Activated CD8-positive, alpha-beta T cell treated with anti-CD3 and anti-CD28 coated beads, Interleukin-2, amount 10 ng/mL, durations not matched to agents 7 days and 5 days (primary cell): Measurements from ENCODE around the gene ZSWIM6. TPM values are rescaled to one million over a fixed set of nuclear protein-coding genes. Genes with fewer than 3 reads are reported as not detected.

Source experiments
- ATAC-seq: fragments of 150-1000 bp; cut with Tn5 transposase; one replicate; pipeline ENCODE4 v1.10.0; 2021; ENCODE audit warnings: moderate library complexity
- CTCF ChIA-PET: fragments of 350-600 bp; sonication (Branson Sonifier 250); formaldehyde crosslinking; loops from one replicate; lab custom pipeline; 2021; ENCODE audit warnings: antibody characterized with exemption; lab: Charles Lee
- POLR2A ChIA-PET: fragments of 350-600 bp; sonication (Branson Sonifier 250); formaldehyde crosslinking; loops from one replicate; lab custom pipeline; 2021; ENCODE audit warnings: antibody characterized with exemption; lab: Charles Lee
- DNase-seq: peaks from one replicate; pipeline ENCODE4 v3.0.0-alpha.2; 2020
- H3K27ac Mint-ChIP-seq: one replicate; pipeline ENCODE4 v1.8.0; 2021; ENCODE audit warnings: mild to moderate bottlenecking, mixed read lengths
- H3K27me3 Mint-ChIP-seq: one replicate; pipeline ENCODE4 v1.8.0; 2021; ENCODE audit warnings: low read depth, mixed read lengths
- H3K36me3 Mint-ChIP-seq: one replicate; pipeline ENCODE4 v1.8.0; 2021; ENCODE audit warnings: low read depth, mixed read lengths
- H3K4me1 Mint-ChIP-seq: one replicate; pipeline ENCODE4 v1.8.0; 2021; ENCODE audit warnings: low read depth, mixed read lengths
- H3K4me3 Mint-ChIP-seq: one replicate; pipeline ENCODE4 v1.8.0; 2021; ENCODE audit warnings: mild to moderate bottlenecking, mixed read lengths
- H3K9me3 Mint-ChIP-seq: one replicate; pipeline ENCODE4 v1.8.0; 2022; ENCODE audit warnings: mixed read lengths; ENCODE audit not compliant: insufficient read depth
- total RNA-seq, 2 experiments: library from RNA; stranded (reverse); gene quantifications; one replicate each; pipeline ENCODE4 v1.2.3, GENCODE V29; 2021

Gene ZSWIM6
- total RNA-seq, 2 experiments from 2014 or later = 2.5 to 2.6 TPM

DNA sequence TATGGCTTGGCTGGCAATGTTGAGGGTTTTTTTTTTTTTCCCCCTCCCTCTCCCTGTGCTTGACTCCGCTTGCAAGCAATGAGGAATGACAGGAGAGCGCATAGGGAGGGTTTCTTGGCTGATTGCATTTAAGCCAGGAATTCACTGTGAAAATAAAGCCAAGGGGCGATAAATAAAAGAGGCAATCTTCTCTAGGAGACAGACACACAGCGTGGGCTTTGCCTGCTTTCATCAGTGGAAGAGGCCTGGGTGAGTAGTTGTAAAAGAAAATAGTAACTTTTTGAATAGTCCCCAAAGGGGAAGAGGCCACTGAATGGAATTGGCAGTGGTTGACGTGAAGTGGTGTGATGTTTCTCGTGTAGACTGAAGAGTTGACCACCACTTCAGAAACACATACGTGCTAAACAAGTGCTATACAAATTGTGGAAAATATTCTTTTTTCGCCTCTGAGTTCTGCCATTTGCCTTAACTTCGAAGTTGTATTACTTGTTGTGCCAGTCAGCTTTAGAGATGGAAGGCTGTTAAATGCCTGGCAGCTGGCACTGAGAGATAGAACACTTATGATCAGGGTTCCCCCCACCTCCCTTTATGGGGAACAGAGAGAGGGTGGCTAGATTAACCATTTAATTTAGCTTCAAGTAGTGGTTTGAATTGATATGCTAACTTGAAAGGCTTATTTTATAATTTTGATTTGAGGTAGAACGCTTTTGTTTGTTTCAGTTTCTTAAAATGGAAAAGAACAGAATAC lies 3.0 kb downstream of the ZSWIM6 start:
- ChIA-PET POLR2A (no interaction called here), CTCF (interaction anchor here (0.7 kb wide), 1 partner anchor 9 kb away, joined by 3 read pairs; no protein-coding TSS in a partner anchor)
- Mint-ChIP-seq H3K4me1 (peaks cover 15% of the 10 kb centered on the region), H3K36me3 (peaks cover 11% of the 10 kb centered on the region), H3K9me3 (no peaks in the 10 kb centered on the region), H3K27ac (no peak overlapping the region), H3K4me3 (peak overlapping the region; percentile 76), H3K27me3 (peaks cover 21% of the 10 kb centered on the region)
- ATAC-seq (no peak), DNase-seq (no peak)

GRCh38 chr5:61339764-61340163 lies 7.7 kb downstream of the ZSWIM6 start:
- Mint-ChIP-seq H3K27ac (no peak overlapping the region), H3K9me3 (no peaks in the 10 kb centered on the region), H3K27me3 (peaks cover 8% of the 10 kb centered on the region), H3K4me1 (peaks cover 1% of the 10 kb centered on the region), H3K36me3 (peaks cover 5% of the 10 kb centered on the region), H3K4me3 (no peak overlapping the region)
- DNase-seq = no peak
- ChIA-PET CTCF (interaction anchor here (0.8 kb wide), 1 partner anchor 319 kb away, joined by 4 read pairs; no protein-coding TSS in a partner anchor), POLR2A (interaction anchor here (1.0 kb wide), 1 partner anchor 8 kb away, joined by 3 read pairs; the partner anchor contains the start of gene ZSWIM6)
- no peak for ATAC-seq

GRCh38 chr5:61340775-61341361 lies 8.8 kb downstream of the ZSWIM6 start:
- CTCF ChIA-PET = no interaction called here

GRCh38 chr5:61342071-61342501 lies 10.0 kb downstream of the ZSWIM6 start:
- Mint-ChIP-seq H3K36me3 (no peaks in the 10 kb centered on the region), H3K4me1 (no peaks in the 10 kb centered on the region), H3K4me3 (no peak overlapping the region), H3K27ac (no peak overlapping the region), H3K27me3 (no peaks in the 10 kb centered on the region), H3K9me3 (no peaks in the 10 kb centered on the region)
- CTCF ChIA-PET = no interaction called here
- DNase-seq = no peak
- no peak for ATAC-seq
- POLR2A ChIA-PET = no interaction called here

More at GRCh38 chr5:61340775-61341361, 8.8 kb downstream of the ZSWIM6 start:
- ATAC-seq (no peak), DNase-seq (no peak)
- no peaks in the 10 kb centered on the region for H3K4me1 Mint-ChIP-seq
- H3K27me3 Mint-ChIP-seq = peaks cover 3% of the 10 kb centered on the region
- no peaks in the 10 kb centered on the region for H3K9me3 Mint-ChIP-seq
- no peak overlapping the region for H3K4me3 Mint-ChIP-seq
- H3K27ac Mint-ChIP-seq = no peak overlapping the region
- H3K36me3 Mint-ChIP-seq = peaks cover 4% of the 10 kb centered on the region
- POLR2A ChIA-PET = no interaction called here

DNA sequence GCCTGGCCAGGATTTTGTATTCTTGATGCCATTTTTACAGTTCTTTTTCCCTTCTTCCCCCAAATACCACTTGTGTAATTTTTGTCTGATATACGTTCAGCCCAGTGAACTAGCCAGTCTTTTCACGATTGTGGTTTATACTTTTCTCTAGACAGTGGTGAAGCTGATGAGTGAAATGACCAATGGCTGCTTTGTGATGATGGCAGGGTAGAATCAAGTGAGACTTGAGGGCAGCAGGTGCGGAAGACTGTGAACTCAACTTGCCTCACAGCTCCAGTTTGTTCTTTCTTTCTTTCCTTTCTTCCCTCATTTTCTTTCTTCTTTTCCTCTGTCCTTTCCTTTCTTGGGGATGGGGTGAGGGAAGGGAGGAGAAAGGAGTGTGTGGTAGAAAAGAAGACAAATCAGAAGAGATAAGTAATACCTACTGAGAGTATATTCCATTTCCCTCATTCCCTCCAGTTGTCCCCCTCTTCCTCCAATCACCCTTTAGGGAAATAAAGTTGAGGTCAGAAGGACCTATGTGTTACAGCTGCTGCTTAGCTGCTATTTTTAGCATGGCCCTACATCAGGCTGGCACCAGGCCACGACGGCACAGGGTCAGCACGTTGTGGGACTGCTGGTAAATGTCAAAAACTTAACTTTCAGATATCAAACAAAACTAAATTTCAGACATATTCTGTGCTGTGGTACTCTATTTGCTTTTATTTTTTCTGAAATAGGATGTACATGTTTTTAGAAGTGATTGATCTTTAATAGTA lies 12.3 kb downstream of the ZSWIM6 start:
- Mint-ChIP-seq H3K36me3 (no peaks in the 10 kb centered on the region), H3K9me3 (no peaks in the 10 kb centered on the region), H3K27me3 (no peaks in the 10 kb centered on the region), H3K4me1 (no peaks in the 10 kb centered on the region), H3K27ac (no peak overlapping the region), H3K4me3 (no peak overlapping the region)
- no peak for ATAC-seq
- ChIA-PET POLR2A (no interaction called here), CTCF (interaction anchor here (0.6 to 2.0 kb wide), 2 partner anchors 9 to 13 kb away, joined by 3 to 4 read pairs; no protein-coding TSS in a partner anchor)
- no peak for DNase-seq

- Mint-ChIP-seq H3K4me1 (no peaks in the 10 kb centered on the region), H3K9me3 (no peaks in the 10 kb centered on the region), H3K36me3 (no peaks in the 10 kb centered on the region), H3K27me3 (no peaks in the 10 kb centered on the region), H3K4me3 (no peak overlapping the region), H3K27ac (no peak overlapping the region)
- ATAC-seq = no peak
- DNase-seq = no peak
- CTCF ChIA-PET = interaction anchor here (1.1 kb wide), 1 partner anchor 61 kb away, joined by 3 read pairs; no protein-coding TSS in a partner anchor
- POLR2A ChIA-PET = interaction anchor here (1.1 kb wide), 1 partner anchor 15 kb away, joined by 3 read pairs; no protein-coding TSS in a partner anchor
These were observed 14.5 kb downstream of the ZSWIM6 start for GRCh38 chr5:61346511-61346910.

GRCh38 chr5:61347080-61347479 lies 15.0 kb downstream of the ZSWIM6 start:
- H3K27ac Mint-ChIP-seq = no peak overlapping the region
- H3K4me3 Mint-ChIP-seq = no peak overlapping the region
- no peaks in the 10 kb centered on the region for H3K9me3 Mint-ChIP-seq
- CTCF ChIA-PET = interaction anchor here (1.1 kb wide), 1 partner anchor 60 kb away, joined by 3 read pairs; no protein-coding TSS in a partner anchor
- POLR2A ChIA-PET = interaction anchor here (1.1 kb wide), 1 partner anchor 15 kb away, joined by 3 read pairs; no protein-coding TSS in a partner anchor
- no peak for ATAC-seq
- DNase-seq = no peak
- no peaks in the 10 kb centered on the region for H3K27me3 Mint-ChIP-seq
- no peaks in the 10 kb centered on the region for H3K36me3 Mint-ChIP-seq
- no peaks in the 10 kb centered on the region for H3K4me1 Mint-ChIP-seq

- ChIA-PET POLR2A (no interaction called here), CTCF (interaction anchor here (1.2 kb wide), 1 partner anchor 9 kb away, joined by 4 read pairs; no protein-coding TSS in a partner anchor)
- ATAC-seq (no peak), DNase-seq (no peak)
- Mint-ChIP-seq H3K4me3 (no peak overlapping the region), H3K4me1 (no peaks in the 10 kb centered on the region), H3K27me3 (no peaks in the 10 kb centered on the region), H3K36me3 (no peaks in the 10 kb centered on the region), H3K9me3 (no peaks in the 10 kb centered on the region), H3K27ac (no peak overlapping the region)
These were observed 16.4 kb downstream of the ZSWIM6 start for GRCh38 chr5:61348447-61348846.

DNA sequence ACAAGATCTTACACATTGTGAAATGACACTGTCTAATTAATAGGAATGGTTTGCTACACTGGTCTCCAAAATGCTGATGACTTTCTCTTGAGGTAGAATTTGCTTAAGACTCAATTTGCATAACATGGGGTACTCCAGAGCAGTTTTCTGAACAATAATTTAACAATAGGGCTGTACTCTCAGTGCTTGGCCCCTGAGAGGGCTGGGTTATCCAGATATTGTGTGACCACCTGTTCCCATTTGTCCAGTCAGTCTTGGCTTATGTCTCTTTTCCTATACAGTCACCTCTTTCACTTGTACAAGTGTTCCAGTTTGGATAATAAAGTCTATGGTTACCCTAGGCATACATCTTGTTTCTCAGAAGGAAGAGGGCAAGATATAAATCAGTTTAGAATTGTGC lies 17.9 kb downstream of the ZSWIM6 start:
- no peaks in the 10 kb centered on the region for H3K4me1 Mint-ChIP-seq
- no peaks in the 10 kb centered on the region for H3K9me3 Mint-ChIP-seq
- POLR2A ChIA-PET = no interaction called here
- ATAC-seq (no peak), DNase-seq (no peak)
- CTCF ChIA-PET = no interaction called here
- no peaks in the 10 kb centered on the region for H3K27me3 Mint-ChIP-seq
- no peaks in the 10 kb centered on the region for H3K36me3 Mint-ChIP-seq
- H3K27ac Mint-ChIP-seq = no peak overlapping the region
- no peak overlapping the region for H3K4me3 Mint-ChIP-seq

GRCh38 chr5:61350535-61350934 lies 18.5 kb downstream of the ZSWIM6 start:
- Mint-ChIP-seq H3K27me3 (no peaks in the 10 kb centered on the region), H3K9me3 (no peaks in the 10 kb centered on the region), H3K36me3 (no peaks in the 10 kb centered on the region), H3K27ac (no peak overlapping the region), H3K4me1 (no peaks in the 10 kb centered on the region), H3K4me3 (no peak overlapping the region)
- POLR2A ChIA-PET = no interaction called here
- ATAC-seq (no peak), DNase-seq (no peak)
- CTCF ChIA-PET = no interaction called here

DNA sequence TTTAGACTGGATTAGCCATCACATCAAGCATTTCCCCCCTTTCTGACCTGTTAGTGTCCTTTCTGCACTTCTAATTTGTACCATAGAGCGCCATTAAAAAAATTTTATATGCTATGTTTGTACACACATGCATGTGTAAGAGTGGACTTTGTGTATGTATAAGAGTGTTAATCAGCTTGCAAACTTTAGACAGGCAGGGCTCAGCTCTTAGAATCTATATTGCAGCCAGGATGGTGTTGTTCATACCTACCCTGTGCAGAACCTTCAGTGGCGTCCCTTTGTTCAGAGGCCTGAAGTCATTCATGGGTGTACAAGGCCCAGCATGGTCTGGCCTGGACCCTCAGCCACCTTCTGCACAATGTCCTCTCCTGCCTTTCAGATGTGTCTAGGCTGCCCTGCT lies 19.7 kb downstream of the ZSWIM6 start:
- H3K27ac Mint-ChIP-seq = no peak overlapping the region
- POLR2A ChIA-PET = no interaction called here
- no peak for DNase-seq
- peaks cover under 1% of the 10 kb centered on the region for H3K36me3 Mint-ChIP-seq
- no peaks in the 10 kb centered on the region for H3K9me3 Mint-ChIP-seq
- CTCF ChIA-PET = no interaction called here
- no peaks in the 10 kb centered on the region for H3K27me3 Mint-ChIP-seq
- no peaks in the 10 kb centered on the region for H3K4me1 Mint-ChIP-seq
- H3K4me3 Mint-ChIP-seq = no peak overlapping the region
- ATAC-seq = no peak
